HepG2 (cell line): Measurements from ENCODE around the gene EFNA3. TPM values are rescaled to one million over a fixed set of nuclear protein-coding genes. Genes with fewer than 3 reads are reported as not detected.

ENCODE experiments used
- ATAC-seq: fragments of 200-7000 bp; cut with Tn5 transposase; 3 replicates; pipeline ENCODE4 v1.9.1; 2020; ENCODE audit warnings: mild to moderate bottlenecking, moderate library complexity
- BruUV-seq: library from RNA; stranded (reverse); fragments of 400-500 nt; replicated peaks from 2 replicates; lab custom pipeline; 2021; lab: Mats Ljungman, UMichigan
- CTCF ChIA-PET: fragments of 300-600 bp; formaldehyde crosslinking; extraction: SDS; loops from one replicate; lab custom pipeline; 2021; ENCODE audit warnings: low total read pairs, inconsistent platforms, low intra/inter-chr PET ratio; lab: Yijun Ruan, JAX
- POLR2A ChIA-PET: fragments of 350-600 bp; sonication (Branson Sonifier 250); formaldehyde crosslinking; loops from one replicate; lab custom pipeline; 2020; ENCODE audit warnings: antibody characterized with exemption, inconsistent platforms; lab: Yijun Ruan, JAX
- DNase-seq: peaks from one replicate; pipeline ENCODE4 v3.0.0-alpha.2; 2015; ENCODE audit warnings: low spot score
- FAIRE-seq: peaks from 3 replicates; lab custom pipeline; 2011; peaks lifted over from hg19 to GRCh38; lab: Jason Lieb, UNC
- H2AFZ ChIP-seq: one replicate; pipeline ENCODE4 v1.6.1; 2011; ENCODE audit warnings: low read length, inconsistent platforms
- H3K27ac ChIP-seq: fragments of 300-600 bp; 3 replicates; pipeline ENCODE4 v1.8.0; 2011; ENCODE audit warnings: mixed run types, mild to moderate bottlenecking, mixed read lengths, low read length, inconsistent platforms; ENCODE audit not compliant: insufficient read depth; ENCODE audit errors: extremely low read length
- H3K27me3 ChIP-seq, 2 experiments: fragments of 200-600 bp in 1 of 2; 2 replicates in 1 of 2; 3 replicates in 1 of 2; pipeline versions ENCODE4 v1.6.0 to v1.8.0; 2011; ENCODE audit warnings: low read length in 2 of 2, mild to moderate bottlenecking in 2 of 2, moderate library complexity in 2 of 2, inconsistent platforms in 1 of 2; ENCODE audit not compliant: insufficient read depth in 2 of 2, control insufficient read depth in 1 of 2
- H3K36me3 ChIP-seq, 2 experiments: fragments of 200-600 bp in 1 of 2; replicated peaks in 1 of 2; 2 replicates in 1 of 2; 3 replicates in 1 of 2; pipeline versions ENCODE4 v1.5.1 to v1.8.0; 2011; ENCODE audit warnings: low read length in 2 of 2, inconsistent platforms in 1 of 2; ENCODE audit not compliant: insufficient read depth in 2 of 2, control insufficient read depth in 1 of 2
- H3K4me1 ChIP-seq: 2 replicates; pipeline ENCODE4 v1.5.1; 2012; ENCODE audit warnings: low read length, inconsistent platforms; ENCODE audit not compliant: insufficient read depth
- H3K4me2 ChIP-seq: 2 replicates; pipeline ENCODE4 v1.6.0; 2011; ENCODE audit warnings: low read depth, low read length, inconsistent platforms
- H3K4me3 ChIP-seq, 3 experiments: fragments of 200-600 bp in 1 of 3; sonication (generic), shearing (Covaris generic) in 1 of 3; replicated peaks in 1 of 3; 2 replicates each; pipeline ENCODE4 v1.5.1; 2011 to 2016; ENCODE audit warnings: low read length in 3 of 3, inconsistent platforms in 2 of 3, low read depth in 2 of 3, mild to moderate bottlenecking in 2 of 3, control low read depth in 1 of 3, mixed read lengths in 1 of 3; ENCODE audit not compliant: insufficient read depth in 1 of 3
- H3K79me2 ChIP-seq: one replicate; pipeline ENCODE4 v1.6.1; 2011; ENCODE audit warnings: low read length, inconsistent platforms; ENCODE audit not compliant: insufficient read depth
- H3K9ac ChIP-seq: 2 replicates; pipeline ENCODE4 v1.6.0; 2011; ENCODE audit warnings: mild to moderate bottlenecking, low read depth, low read length, inconsistent platforms; ENCODE audit not compliant: insufficient read depth
- H3K9me3 ChIP-seq: 2 replicates; pipeline ENCODE4 v1.5.1; 2012; ENCODE audit warnings: mild to moderate bottlenecking, low read length
- H4K20me1 ChIP-seq: 2 replicates; pipeline ENCODE4 v1.6.0; 2011; ENCODE audit warnings: inconsistent platforms, mild to moderate bottlenecking, low read length, moderate library complexity; ENCODE audit not compliant: insufficient read depth
- CENPT ChIP-seq: sonication (generic); formaldehyde crosslinking; IDR thresholded peaks from 2 replicates; pipeline ENCODE4 v1.8.0; 2022; ENCODE audit warnings: low read depth, mild to moderate bottlenecking, moderate library complexity, missing genetic modification reagents
- EP300 ChIP-seq, 3 experiments: sonication (generic) in 1 of 3; formaldehyde crosslinking in 1 of 3; IDR thresholded peaks; 2 replicates each; pipeline versions ENCODE4 v1.5.1 to v1.6.1; 2011 to 2020; ENCODE audit warnings: low read depth in 2 of 3, low read length in 2 of 3, borderline replicate concordance in 1 of 3, improper control_type of control experiment in 1 of 3, mild to moderate bottlenecking in 1 of 3, missing genetic modification reagents in 1 of 3, moderate library complexity in 1 of 3
- FOSL1 ChIP-seq: sonication (generic); formaldehyde crosslinking; IDR thresholded peaks from 2 replicates; pipeline ENCODE4 v1.9.0; 2021; ENCODE audit warnings: missing genetic modification reagents, borderline replicate concordance
- HMG20A ChIP-seq: IDR thresholded peaks from 2 replicates; pipeline ENCODE4 v1.6.1; 2016; ENCODE audit warnings: borderline replicate concordance
- HMG20B ChIP-seq: conservative IDR thresholded peaks from 2 replicates; pipeline ENCODE4 v1.6.1; 2016; ENCODE audit warnings: missing genetic modification reagents, missing compliant biosample characterization
- HNF4G ChIP-seq, 2 experiments: sonication (generic) in 1 of 2; formaldehyde crosslinking in 1 of 2; IDR thresholded peaks; 2 replicates each; pipeline versions ENCODE4 v1.4.0 to v1.6.1; 2011 to 2020; ENCODE audit warnings: borderline replicate concordance in 2 of 2, low read depth in 2 of 2, mild to moderate bottlenecking in 2 of 2, low read length in 1 of 2, missing genetic modification reagents in 1 of 2, moderate library complexity in 1 of 2
- KDM4B ChIP-seq: sonication (generic); formaldehyde crosslinking; IDR thresholded peaks from 2 replicates; pipeline ENCODE4 v1.4.0; 2020; ENCODE audit warnings: missing genetic modification reagents
- MEIS1 ChIP-seq: sonication (generic); formaldehyde crosslinking; IDR thresholded peaks from 2 replicates; pipeline ENCODE4 v1.9.0; 2021; ENCODE audit warnings: mild to moderate bottlenecking, missing genetic modification reagents, moderate library complexity, borderline replicate concordance
- RAD51 ChIP-seq: fragments of 450-650 bp; IDR thresholded peaks from 2 replicates; pipeline ENCODE4 v1.6.1; 2016; ENCODE audit warnings: borderline replicate concordance
- RCOR2 ChIP-seq: IDR thresholded peaks from 2 replicates; pipeline ENCODE4 v1.6.1; 2016; ENCODE audit warnings: missing biosample characterization, missing genetic modification reagents
- ZBTB37 ChIP-seq: sonication (generic); formaldehyde crosslinking; IDR thresholded peaks from 2 replicates; pipeline ENCODE4 v1.4.0; 2020; ENCODE audit warnings: mild to moderate bottlenecking, missing genetic modification reagents
- ZFP36 ChIP-seq: fragments of 150-350 bp; IDR thresholded peaks from 2 replicates; pipeline ENCODE4 v1.6.1; 2018; ENCODE audit warnings: borderline replicate concordance, low read length, low read depth; ENCODE audit not compliant: partially characterized antibody
- ZNF337 ChIP-seq: sonication (generic); formaldehyde crosslinking; IDR thresholded peaks from 2 replicates; pipeline ENCODE4 v1.5.1; 2020; ENCODE audit warnings: missing genetic modification reagents, low read depth, mild to moderate bottlenecking, borderline replicate concordance
- ZNF713 ChIP-seq: sonication (generic); formaldehyde crosslinking; IDR thresholded peaks from 2 replicates; pipeline ENCODE4 v1.4.0; 2020; ENCODE audit warnings: mild to moderate bottlenecking, missing genetic modification reagents
- ZNF879 ChIP-seq: sonication (generic); formaldehyde crosslinking; IDR thresholded peaks from 2 replicates; pipeline ENCODE4 v1.8.1; 2023; ENCODE audit warnings: missing genetic modification reagents
- WGBS: methylation state at CpG from one replicate; pipeline ENCODE4 v1.1.6; 2017; ENCODE audit warnings: low lambda C conversion rate; 5-methylcytosine and 5-hydroxymethylcytosine counted together
- in situ Hi-C: cut with HindIII; loops from 2 replicates; pipeline ENCODE4 v1.10.0; 2017; ENCODE audit warnings: low pct_unique_long_range_greater_than_20kb; ENCODE audit not compliant: extremely low pct_ligation_motif_present
- intact Hi-C: fragments of 100-400 bp; cut with micrococcal nuclease; formaldehyde crosslinking; loops from one replicate; pipeline ENCODE4 v1.10.0; 2022; ENCODE audit not compliant: unreplicated experiment
- polyA plus RNA-seq, 8 experiments: library from polyadenylated mRNA; depleted of rRNA in 3 of 8; stranded (reverse) in 7 of 8; unstranded in 1 of 8; fragments of >200 nt; fragmentation: Illumina TruSeq in 4 of 8; extraction: Trizol in 4 of 8; gene quantifications; 2 replicates each; pipeline versions ENCODE4 v1.2.1 to v1.2.3, GENCODE V29; 2011 to 2016; ENCODE audit warnings: low read depth in 4 of 8, missing spikeins in 1 of 8, mixed read lengths in 1 of 8; ENCODE audit not compliant: insufficient read depth in 1 of 8
- total RNA-seq, 5 experiments: library from RNA; depleted of rRNA; stranded (reverse); fragments of >200 nt; fragmentation: Illumina TruSeq; extraction: Trizol; gene quantifications; 2 replicates each; pipeline ENCODE4 v1.2.3, GENCODE V29; 2016; ENCODE audit warnings: low read depth in 1 of 5
- TF ChIP-seq, protein P1 (sequence below): sonication (generic); formaldehyde crosslinking; IDR thresholded peaks from 2 replicates; pipeline ENCODE4 v1.4.0; 2020; ENCODE audit warnings: low read depth, missing genetic modification reagents

EFNA3 gene
- total and polyA plus RNA-seq, 2 of the 13 experiments (the other 11 are each of a cell fraction or from before 2014, with no cell fraction given): 1.0 to 5.7 TPM

DNA sequence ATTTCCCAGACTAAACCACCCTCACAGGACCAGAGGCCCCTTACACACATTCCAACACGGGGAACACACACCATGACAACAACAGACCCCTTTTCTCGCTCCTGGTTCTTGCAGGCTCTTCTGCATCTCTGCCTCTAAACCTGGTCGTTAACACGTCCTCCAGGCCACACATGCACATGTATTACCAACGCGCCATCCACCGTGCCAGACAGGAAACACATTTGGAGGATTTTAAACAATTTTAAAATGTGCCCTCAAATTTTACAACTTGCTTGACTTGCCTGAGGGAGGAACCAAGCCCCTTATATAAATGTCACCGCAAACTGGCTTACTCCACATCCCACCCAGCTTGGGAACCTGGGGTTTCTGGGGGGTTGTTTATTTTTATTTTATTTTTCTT lies 32.2 kb downstream of the EFNA3 start:
- TF ChIP-seq ZNF713 (CRISPR knock-in tag): no peak
- TF ChIP-seq RCOR2 (CRISPR knock-in tag): no peak
- TF ChIP-seq MEIS1 (CRISPR knock-in tag): no peak
- TF ChIP-seq CENPT (CRISPR knock-in tag): no peak
- no peak for TF ChIP-seq ZNF879 (CRISPR knock-in tag)
- TF ChIP-seq ZBTB37 (CRISPR knock-in tag): no peak
- no peak for TF ChIP-seq EP300 (IDR thresholded peaks at IDR 0.05; ENCODE audit: low read depth in 2 of 2, low read length in 2 of 2)
- TF ChIP-seq EP300 (CRISPR knock-in tag; IDR thresholded peaks at IDR 0.05; ENCODE audit: borderline replicate concordance): no peak
- TF ChIP-seq FOSL1 (CRISPR knock-in tag): no peak
- TF ChIP-seq ZNF337: no peak
- no peak for TF ChIP-seq HNF4G (IDR thresholded peaks at IDR 0.05; ENCODE audit: borderline replicate concordance, low read depth, low read length)
- no peak for TF ChIP-seq HNF4G (CRISPR knock-in tag; IDR thresholded peaks at IDR 0.05; ENCODE audit: borderline replicate concordance, low read depth)
- no peak for TF ChIP-seq RAD51
- no peak for TF ChIP-seq HMG20B (CRISPR knock-in tag)
- no peak for TF ChIP-seq ZFP36
- TF ChIP-seq HMG20A (CRISPR knock-in tag): no peak
- TF ChIP-seq KDM4B (CRISPR knock-in tag): no peak
- TF ChIP-seq, protein P1, sequence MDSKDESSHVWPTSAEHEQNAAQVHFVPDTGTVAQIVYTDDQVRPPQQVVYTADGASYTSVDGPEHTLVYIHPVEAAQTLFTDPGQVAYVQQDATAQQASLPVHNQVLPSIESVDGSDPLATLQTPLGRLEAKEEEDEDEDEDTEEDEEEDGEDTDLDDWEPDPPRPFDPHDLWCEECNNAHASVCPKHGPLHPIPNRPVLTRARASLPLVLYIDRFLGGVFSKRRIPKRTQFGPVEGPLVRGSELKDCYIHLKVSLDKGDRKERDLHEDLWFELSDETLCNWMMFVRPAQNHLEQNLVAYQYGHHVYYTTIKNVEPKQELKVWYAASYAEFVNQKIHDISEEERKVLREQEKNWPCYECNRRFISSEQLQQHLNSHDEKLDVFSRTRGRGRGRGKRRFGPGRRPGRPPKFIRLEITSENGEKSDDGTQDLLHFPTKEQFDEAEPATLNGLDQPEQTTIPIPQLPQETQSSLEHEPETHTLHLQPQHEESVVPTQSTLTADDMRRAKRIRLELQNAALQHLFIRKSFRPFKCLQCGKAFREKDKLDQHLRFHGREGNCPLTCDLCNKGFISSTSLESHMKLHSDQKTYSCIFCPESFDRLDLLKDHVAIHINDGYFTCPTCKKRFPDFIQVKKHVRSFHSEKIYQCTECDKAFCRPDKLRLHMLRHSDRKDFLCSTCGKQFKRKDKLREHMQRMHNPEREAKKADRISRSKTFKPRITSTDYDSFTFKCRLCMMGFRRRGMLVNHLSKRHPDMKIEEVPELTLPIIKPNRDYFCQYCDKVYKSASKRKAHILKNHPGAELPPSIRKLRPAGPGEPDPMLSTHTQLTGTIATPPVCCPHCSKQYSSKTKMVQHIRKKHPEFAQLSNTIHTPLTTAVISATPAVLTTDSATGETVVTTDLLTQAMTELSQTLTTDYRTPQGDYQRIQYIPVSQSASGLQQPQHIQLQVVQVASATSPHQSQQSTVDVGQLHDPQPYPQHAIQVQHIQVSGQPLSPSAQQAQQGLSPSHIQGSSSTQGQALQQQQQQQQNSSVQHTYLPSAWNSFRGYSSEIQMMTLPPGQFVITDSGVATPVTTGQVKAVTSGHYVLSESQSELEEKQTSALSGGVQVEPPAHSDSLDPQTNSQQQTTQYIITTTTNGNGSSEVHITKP: no peak
- TF ChIP-seq, all 625 proteins: peak for 0
- Histone ChIP-seq H3K9me3 (no peaks in the 10 kb centered on the region), H3K27me3 (no peaks in the 10 kb centered on the region), H3K79me2 (no peaks in the 10 kb centered on the region), H3K4me3 (no peak overlapping the region), H4K20me1 (no peaks in the 10 kb centered on the region), H3K27ac (no peak overlapping the region), H3K4me1 (peaks cover 49% of the 10 kb centered on the region), H3K36me3 (no peaks in the 10 kb centered on the region), H3K4me2 (no peak overlapping the region), H3K9ac (no peak overlapping the region), H2AFZ (no peak overlapping the region)
- ATAC-seq: no peak
- no peak for FAIRE-seq
- intact Hi-C loops (loop anchor here (5.0 kb wide), 1 partner anchor 406 kb away; no protein-coding TSS in a partner anchor), in situ Hi-C loops (no loop called here)
- ChIA-PET CTCF (no interaction called here), POLR2A (interaction anchor here (0.8 kb wide), 1 partner anchor 15 kb away, joined by 3 read pairs; no protein-coding TSS in a partner anchor)
- no TSS peak for BruUV-seq
- DNase-seq: no peak
- WGBS: 83% methylated on average over 8 of the region's 8 CpGs
